GM19043 (cell line): ENCODE results near the gene INPP4A.
A peak's percentile ranks its signal among the peaks of the same experiment; 100 is the strongest.

Source experiments
- ATAC-seq: cut with Tn5 transposase; IDR thresholded peaks from one replicate; pipeline ENCODE4 v1.9.1; 2021; ENCODE audit warnings: low read depth; ENCODE audit not compliant: unreplicated experiment

INPP4A gene

DNA sequence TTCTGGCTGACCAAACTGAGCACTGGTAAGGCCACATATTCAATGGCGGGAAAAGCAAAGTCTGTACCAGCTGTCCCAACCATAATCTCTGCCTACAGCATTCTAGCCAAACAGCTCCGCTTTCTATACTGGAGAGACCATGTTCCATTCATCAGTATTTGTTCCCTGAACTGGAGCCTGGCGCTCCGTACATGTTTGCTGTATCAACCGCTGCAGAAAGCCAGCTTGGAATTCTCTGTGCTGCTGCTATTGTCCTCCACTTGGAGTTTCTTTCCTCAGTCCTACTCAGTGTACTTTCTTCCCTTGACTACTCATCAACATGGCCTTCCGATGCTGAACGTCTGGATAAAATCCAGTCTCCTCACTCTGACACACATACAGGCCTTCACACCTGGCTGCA lies 161.8 kb downstream of the INPP4A start:
- no peak for ATAC-seq

DNA sequence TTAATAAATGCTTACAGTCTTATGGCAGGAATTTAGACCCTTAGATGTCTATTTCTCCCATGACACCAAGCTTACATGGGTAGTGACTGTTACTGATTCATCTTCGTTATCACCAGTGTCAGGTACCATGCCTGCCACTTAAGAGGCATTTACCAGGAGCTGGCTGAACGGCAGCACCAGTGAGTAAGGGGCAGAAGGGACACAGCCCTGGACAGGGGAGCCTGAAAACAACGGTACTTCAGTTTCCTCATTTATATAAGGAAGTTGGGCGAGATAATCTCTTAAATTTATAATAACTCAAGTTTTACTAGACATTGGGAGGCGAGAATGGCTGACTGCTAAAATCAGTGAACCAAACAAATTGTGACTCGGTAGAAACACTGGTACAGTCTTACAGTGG lies 162.4 kb downstream of the INPP4A start:
- no peak for ATAC-seq

DNA sequence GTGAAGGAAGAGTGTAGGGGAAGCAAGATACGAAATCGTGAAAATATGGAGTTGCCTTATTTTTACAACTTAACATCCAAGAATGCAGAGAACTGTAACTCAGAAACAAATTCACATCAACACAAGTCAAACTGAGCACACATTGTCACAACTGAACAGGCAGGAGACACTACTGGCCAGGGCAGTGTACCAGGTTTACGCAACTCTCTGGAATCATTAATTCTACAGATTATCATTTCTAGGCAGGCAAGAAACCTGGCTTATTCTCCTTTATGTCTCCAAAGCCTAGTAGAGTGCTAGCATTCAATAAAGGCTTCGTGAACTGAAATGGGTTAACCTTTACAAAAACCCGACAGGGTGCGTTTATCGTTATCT lies 163.1 kb downstream of the INPP4A start:
- no peak for ATAC-seq

DNA sequence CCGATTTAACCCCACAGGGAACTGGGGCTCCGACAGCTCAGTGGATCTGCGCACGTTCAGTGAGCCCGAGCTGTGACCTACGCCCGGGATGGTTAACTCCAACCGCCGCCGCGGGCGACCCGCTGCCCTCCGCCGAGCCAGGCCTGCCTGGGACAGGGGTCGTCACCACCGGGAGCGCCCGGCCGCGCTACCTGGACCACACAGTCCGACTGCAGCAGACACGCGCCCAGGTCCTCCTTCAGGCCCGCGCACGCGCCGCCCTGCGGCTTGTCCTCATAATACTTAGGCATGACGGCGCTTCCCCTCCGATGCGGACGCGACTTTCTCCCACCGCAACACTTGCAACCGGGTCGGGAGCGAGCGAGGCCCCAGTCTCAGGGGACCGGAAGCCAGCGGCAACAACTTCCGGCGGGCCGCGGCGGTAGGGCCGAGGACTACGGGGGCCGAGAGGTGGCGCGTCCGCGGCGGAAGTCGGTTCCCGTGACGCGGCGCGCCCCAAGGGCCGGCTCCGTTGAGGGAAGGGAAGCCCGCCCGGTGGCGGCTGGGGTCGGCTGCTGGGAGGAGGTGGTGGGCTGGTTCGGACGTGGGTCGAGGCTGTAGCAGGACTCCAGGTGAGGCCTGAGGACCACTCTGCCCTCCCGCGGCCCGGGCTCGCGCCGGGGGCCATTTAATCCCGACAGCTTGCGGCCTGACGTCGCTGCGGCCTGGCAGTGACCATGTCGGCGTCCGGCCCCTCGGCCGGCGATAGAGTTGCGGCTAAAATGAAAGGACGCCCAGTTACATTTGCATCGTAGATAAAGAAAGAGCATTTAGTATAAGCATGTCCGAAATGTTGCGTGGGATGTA lies 163.7 kb downstream of the INPP4A start, which contains the start of the genes COA5 and UNC50:
COA5 (minus strand) TSS at position 397 of the 846 bp plus-strand sequence; CDS start at position 290, 107 bp downstream.
UNC50 (plus strand) TSS at position 474 of the 846 bp plus-strand sequence. CDS start 1,171 bp downstream, outside the sequence.
- ATAC-seq, result peak; percentile 80

DNA sequence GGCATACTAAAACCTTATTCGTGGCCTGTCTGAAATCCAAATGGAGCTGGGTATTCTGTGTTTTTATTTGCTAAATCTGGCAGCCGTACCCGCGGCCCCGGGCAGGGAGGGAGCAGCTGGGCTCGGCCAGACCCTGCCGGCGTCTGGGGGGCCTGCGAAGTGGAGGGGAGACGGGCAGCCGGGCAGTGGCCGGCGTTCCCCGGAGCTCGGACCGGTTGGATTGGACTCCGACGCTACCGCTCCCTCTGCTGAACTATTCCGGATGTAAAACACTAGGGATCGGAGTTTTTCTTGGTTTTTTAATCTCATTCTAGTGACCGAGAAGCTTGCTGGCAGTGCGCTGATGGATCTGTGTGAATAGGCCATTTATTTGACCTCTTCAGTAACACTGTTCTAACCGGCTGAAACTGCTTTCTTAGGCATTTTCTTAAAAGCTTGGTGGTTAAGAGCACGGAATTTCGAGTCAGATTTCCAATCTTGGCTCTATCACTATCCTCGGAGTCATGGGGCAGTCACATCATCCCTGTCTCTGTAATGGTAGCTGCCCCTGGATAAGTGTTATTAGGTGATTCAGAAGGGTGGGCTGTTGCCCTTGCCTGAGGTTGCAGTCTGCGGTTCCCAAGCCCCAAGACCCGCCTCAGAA lies 164.4 kb downstream of the INPP4A start:
- no peak for ATAC-seq

DNA sequence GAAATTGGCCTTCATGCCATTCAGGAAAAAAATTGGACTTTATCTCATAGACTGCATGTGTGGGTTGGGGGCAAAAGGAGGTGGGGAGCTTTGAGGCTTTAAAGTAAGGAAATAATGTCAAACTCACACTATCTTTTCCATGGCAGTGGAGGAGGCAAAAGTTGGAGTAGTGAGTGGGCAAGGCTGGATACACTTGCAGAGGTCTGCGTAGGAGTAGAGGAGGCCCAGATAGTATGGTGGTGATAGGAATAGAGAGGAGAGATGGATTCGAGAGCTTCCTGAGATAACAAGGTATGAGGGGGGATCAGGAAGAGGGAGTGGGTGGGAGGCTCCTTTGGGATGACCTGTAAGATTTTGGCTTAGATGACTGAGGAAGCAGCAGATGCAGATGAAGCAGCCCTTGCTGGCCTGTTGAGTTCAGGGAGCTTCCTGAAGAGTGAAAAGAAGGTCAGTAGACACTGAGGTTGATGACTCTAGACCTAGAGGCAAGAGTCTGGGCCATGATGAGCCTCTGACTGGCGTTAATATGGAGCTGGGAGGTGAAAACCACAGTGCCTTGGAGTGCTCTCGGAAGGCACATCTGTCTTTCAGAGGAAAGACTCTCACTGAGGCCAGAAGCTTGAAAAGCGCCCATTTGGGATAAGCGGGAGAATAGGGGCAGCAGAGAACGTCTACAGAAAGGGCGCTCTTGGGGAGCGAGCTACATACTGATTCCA lies 169.5 kb downstream of the INPP4A start:
- no peak for ATAC-seq

DNA sequence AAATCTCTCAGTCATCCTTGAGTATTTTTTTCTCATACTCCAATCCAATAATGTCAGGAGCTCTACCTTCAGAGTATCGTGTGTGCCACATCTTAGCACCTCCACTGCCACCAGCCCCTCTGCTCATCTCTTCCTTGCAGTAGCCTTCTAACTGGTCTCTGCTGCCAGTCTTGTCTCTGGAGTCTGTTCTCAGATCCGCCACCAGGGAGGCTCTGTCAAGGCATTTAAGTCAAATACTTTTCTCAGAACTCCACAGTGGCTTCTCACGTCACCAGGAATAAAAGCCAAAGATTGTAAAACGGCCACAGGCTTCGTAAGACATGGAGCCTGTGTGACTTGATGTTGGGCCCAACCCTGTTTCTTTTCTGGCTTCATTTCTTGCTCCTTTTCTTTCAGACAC lies 170.8 kb downstream of the INPP4A start:
- ATAC-seq, result no peak

DNA sequence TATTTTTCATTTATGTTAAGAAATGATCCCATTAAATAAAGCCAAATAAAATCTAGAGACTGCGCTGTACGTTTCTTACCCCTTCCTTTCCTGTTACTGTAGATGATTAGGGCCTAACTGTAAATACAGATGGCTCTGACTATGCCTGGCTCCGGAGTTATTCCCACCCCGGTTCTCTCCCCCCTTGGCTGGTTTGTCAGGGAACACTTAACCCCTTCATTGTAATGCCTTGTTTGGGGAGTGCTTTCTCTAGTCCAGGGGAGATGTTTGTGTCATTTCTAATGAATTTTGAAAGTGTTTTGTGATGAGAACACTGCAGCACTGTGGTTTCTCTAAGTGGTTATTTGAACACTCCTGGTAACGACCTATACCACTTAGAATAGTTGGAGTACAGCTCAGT lies 172.5 kb downstream of the INPP4A start:
- ATAC-seq, result no peak

DNA sequence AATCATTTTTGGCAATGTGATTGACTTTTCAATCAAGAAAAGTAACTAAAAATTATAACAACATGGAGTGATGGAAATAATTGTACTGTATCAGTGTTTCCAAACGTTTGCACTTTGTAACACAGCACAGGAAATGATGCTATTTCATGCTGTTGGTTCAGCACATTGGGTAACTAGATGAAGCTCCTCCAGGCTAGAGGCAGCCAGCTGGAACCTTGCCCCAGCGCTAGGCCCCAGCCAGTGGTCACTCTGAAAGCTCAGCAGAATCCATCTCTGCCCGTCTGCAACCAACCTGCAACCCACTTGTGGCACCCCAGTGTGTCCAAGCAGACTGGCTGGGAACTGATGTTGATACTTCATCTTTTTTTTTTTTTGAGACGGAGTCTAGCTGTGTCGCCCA lies 179.0 kb downstream of the INPP4A start:
- ATAC-seq, result no peak

DNA sequence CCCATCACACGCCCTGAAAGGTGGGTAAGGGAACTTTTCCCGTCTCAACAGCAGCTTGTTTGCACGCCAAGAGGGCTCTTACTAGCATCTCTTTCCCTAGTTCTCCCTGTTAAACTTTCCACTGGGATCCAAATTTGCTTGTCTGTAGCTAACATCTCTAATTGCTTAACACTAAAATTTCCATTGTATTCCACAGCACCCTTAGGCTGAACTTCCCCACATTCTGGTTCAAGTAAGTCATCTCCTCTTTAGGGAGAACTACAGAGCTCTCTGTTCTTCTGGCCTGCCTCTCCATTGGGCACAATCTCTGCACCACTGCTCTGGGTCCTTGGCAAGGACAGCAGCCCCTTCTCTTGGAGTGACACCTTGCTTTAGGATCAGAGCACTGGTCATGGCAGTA lies 187.7 kb downstream of the INPP4A start:
- no peak for ATAC-seq

DNA sequence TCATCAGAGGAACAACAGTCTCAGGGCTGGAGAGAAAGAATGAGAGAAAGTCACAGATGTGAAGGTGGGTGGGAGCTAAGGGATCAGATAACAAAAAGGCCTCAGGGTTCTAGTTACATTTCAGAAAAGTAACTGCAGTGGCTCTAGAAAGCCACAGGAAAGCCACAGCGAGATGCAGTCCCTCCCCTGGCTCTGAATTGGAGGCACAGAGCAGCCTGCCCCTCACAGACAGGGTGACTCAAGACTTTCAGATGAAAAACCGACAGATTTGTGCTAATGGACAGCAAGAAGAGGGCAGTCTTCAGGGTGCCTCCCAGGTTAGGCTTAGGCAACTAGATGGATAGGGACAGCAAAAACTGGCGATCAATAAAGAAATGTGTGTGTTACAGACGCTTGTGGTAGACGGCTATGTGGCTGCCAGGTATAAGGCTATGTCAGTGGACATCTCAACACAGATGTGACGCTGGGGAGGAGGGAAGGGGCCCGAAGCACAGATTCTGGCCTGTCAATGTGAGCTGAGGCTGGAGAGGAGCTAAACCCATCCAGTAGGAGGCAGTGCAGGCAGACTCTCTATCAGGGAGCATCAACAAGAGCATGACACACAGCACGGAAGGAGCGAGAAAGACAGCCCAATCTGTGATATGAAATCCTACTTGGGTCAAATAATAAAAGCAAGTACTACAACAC lies 189.9 kb downstream of the INPP4A start:
- ATAC-seq, result no peak

DNA sequence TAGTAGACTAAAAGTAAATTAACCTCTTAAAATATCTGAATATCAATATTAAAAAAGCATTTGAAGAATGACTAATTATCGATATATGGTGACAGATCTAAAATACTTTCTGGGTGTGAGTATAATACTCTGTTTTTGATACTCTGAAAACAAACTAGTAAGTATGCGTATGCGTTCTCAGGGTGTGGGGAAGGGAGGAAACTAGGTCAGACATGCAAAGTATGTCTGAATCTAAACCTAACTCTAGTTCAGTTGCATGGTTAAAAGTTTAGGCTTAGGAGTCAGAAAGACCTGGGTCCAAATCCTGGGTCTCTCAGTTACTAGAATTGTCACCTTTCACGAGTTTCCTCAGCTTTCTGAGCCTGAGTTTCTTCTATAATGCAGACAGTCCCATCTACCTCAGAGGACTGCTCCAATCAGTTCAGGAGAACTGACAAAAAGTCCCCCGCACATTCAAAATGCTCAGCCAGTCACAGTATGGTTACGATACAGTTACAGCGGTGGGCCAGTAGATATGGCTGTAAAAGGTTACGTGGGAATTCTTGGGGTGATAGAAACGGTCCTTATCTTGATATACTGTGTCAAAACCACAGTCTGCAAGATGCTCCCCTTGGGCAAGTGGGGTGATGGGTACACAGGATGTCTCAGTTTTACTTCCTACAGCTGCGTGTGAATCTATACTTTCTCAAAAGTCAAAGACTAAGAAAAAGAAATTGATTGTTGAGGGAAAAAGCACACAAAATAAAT lies 192.9 kb downstream of the INPP4A start:
- ATAC-seq, result peak; percentile 74

DNA sequence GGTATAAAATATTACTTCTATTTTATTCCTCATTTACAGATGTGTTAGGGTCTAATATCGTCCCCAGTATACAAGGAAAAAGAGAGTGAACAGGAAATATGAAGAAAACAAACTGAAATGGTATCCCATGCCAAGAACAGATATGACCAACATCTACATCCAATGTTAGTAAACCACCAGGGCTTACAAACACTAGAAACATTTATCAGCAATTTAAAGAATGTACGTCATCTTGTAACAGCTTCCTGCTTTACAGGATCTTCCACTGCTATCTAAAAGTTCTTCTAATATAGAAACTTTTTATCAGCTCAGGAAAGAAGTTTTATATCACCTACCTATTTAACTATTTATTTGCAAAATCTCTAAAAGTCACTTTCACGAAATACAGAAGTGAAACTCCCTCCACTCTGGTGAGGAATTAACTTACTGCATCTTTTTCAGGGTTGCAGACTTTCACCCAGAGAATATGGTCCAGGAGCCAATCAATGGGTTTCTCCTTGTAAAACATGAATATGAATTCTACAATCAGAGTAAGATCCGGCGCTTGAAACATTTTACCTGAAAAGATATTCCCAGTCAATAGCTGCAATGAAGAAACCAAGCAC lies 198.9 kb downstream of the INPP4A start:
- ATAC-seq, result no peak
